Adrenal gland (tissue), 12 donors: ENCODE data around the gene ZMYND8. TPM values are rescaled to one million over a fixed set of nuclear protein-coding genes. Genes with fewer than 3 reads are reported as not detected.

Experiments used
- DNase-seq, 7 donors: peaks; one replicate each; pipeline ENCODE4 v3.0.0-alpha.2; 2019 to 2020
- H3K27ac ChIP-seq, 5 donors: fragments of 200-600 bp; sonication (generic) in 4 of 5; 1 replicate in 3 of 5; 2 replicates in 2 of 5; pipeline versions ENCODE4 v1.5.1 to v1.8.0; 2016 to 2020; ENCODE audit warnings: mild to moderate bottlenecking in 1 of 5
- H3K27me3 ChIP-seq: fragments of 200-600 bp; 2 replicates; pipeline ENCODE4 v1.8.0; 2021
- H3K36me3 ChIP-seq, 2 donors: fragments of 200-600 bp; replicated peaks in 1 of 2; 1 replicate in 1 of 2; 2 replicates in 1 of 2; pipeline versions ENCODE4 v1.5.1 to v1.8.0; 2018 to 2022
- H3K4me1 ChIP-seq, 2 donors: fragments of 200-600 bp; replicated peaks in 1 of 2; 1 replicate in 1 of 2; 2 replicates in 1 of 2; pipeline versions ENCODE4 v1.5.1 to v1.8.0; 2018 to 2021
- H3K4me3 ChIP-seq, 4 donors: fragments of 200-600 bp; sonication (generic) in 3 of 4; one replicate each; pipeline ENCODE4 v1.5.1; 2016 to 2018
- H3K9me3 ChIP-seq, 3 donors: fragments of 200-600 bp; sonication (generic) in 1 of 3; replicated peaks in 1 of 3; 1 replicate in 2 of 3; 2 replicates in 1 of 3; pipeline versions ENCODE4 v1.5.1 to v1.8.0; 2016 to 2021
- CTCF ChIP-seq, 6 experiments: fragments of 450-650 bp in 4 of 6; fragments of 200-600 bp in 2 of 6; sonication (generic) in 1 of 6; IDR thresholded peaks; 1 replicate in 5 of 6; 2 replicates in 1 of 6; pipeline versions ENCODE4 v1.5.1 to v1.8.0; 2016 to 2021; ENCODE audit warnings: antibody characterized with exemption in 6 of 6, mild to moderate bottlenecking in 2 of 6, moderate library complexity in 1 of 6
- POLR2A ChIP-seq, 2 donors: fragments of 450-650 bp; IDR thresholded peaks; one replicate each; pipeline ENCODE4 v1.6.1; 2017; ENCODE audit warnings: antibody characterized with exemption in 2 of 2, mild to moderate bottlenecking in 2 of 2, moderate library complexity in 1 of 2
- WGBS, 4 donors: extraction: QIAGEN DNeasy Blood & Tissue Kit in 2 of 4; methylation state at CpG; one replicate each; pipeline versions ENCODE4 v1.1.5 to v1.1.7; 2013 to 2017; 5-methylcytosine and 5-hydroxymethylcytosine counted together
- intact Hi-C, 2 donors: fragments of 100-400 bp; cut with DNase I; formaldehyde crosslinking; loops; one replicate each; pipeline versions ENCODE4 v1.14.1 to v1.15.0; 2022 to 2023
- polyA plus RNA-seq, 3 donors: library from polyadenylated mRNA; stranded (reverse); fragments of 200-250 nt in 2 of 3; fragments of 350-450 nt in 1 of 3; fragmentation: Illumina TruSeq in 1 of 3; extraction: RNeasy Lipid Tissue Mini Kit (QIAGEN cat#74804) in 1 of 3; gene quantifications; one replicate each; pipeline ENCODE4 v1.2.3, GENCODE V29; 2013 to 2014
- total RNA-seq, 9 donors: library from RNA; depleted of rRNA in 4 of 9; stranded (reverse); fragments of >200 nt in 4 of 9; fragments of 120-200 nt in 1 of 9; fragmentation: NEBNext Ultra II Directional in 1 of 9; extraction: Animal tissue kit (Norgen Biotek cat#: 25700) in 1 of 9; gene quantifications; one replicate each; pipeline versions ENCODE4 v1.1.0 to v1.2.4, GENCODE V29; 2013 to 2023
- donor health status: healthy with polysubstance abuse.
- donor health status: Bipolar disorder and iron deficiency.
- donor health status: DM: yes; HTN: yes; CAD: no.
- donor health status: DM: no; HTN: no; CAD: no.
- donor health status: DM: no; HTN: no; CAD: no.
- donor health status: DM: yes; HTN: yes; CAD: no.

ZMYND8 gene
- total and polyA plus RNA-seq, 12 donors, result 37.0 to 116 (median 67.2) TPM

DNA sequence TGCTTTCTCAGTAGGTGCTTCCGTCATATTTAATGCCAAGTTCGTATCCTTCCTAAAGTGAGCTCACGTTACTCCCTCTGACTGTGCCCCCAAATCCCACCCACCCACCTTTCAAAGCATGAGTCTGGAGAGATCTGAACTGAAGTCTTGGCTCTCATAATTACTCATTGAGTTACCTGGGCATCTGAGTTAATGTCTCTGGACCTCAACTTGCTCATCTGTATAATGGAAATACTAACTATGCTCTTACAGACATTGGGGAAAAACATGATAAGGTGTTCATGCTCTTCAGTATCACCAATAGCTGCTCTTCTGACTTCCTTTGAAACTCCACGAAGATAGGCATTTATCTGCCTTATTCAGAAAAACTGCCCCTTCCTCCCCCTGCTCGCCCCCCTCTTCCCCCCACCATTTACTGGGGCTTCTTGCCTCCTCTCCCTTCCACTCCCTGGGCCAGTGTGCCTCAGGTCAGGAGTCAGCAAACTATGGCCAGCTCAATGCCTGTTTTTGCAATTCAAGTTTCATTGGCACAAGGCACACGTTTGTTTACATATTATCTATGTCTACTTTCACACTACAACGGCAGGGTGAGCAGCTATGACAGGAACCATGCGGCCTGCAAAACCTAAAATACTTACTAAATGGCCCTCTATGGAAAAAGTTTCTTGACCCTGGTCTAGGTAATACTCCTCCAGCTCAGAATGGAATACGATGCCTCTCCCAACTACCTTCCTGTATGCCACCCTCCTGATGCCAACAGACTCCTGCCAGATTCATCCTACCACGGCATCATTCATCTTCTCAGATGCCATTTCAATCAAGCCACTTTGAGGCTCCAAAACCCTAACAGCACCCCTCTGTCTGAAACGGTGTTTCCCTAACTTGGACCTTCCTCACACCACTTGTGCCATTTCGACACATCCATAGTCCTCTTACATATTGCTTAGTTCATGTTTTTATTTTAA lies 138.7 kb downstream of the ZMYND8 start:
- WGBS, 4 donors, result 85 to 92% (median 87%) methylated on average over 12 of the region's 12 CpGs
- intact Hi-C loops, result loop anchor here in 1 of 2 donors (10.0 kb wide), 1 partner anchor 167 kb away; no protein-coding TSS in a partner anchor

GRCh38 chr20:47216819-47217410 lies 139.6 kb downstream of the ZMYND8 start:
- TF ChIP-seq POLR2A (IDR thresholded peaks at IDR 0.05) (no peak), CTCF (IDR thresholded peaks at IDR 0.05) (no peak)
- intact Hi-C loops, result loop anchor here in 1 of 2 donors (10.0 kb wide), 1 partner anchor 168 kb away; no protein-coding TSS in a partner anchor

More for the DNA sequence above, 138.7 kb downstream of the ZMYND8 start:
- Histone ChIP-seq H3K9me3 (no peaks in the 10 kb centered on the region), H3K4me3 (no peak overlapping the region), H3K27me3 (no peaks in the 10 kb centered on the region), H3K27ac (no peak overlapping the region), H3K36me3 (peaks cover 0 to 82% of the 10 kb centered on the region in 2 donors), H3K4me1 (peaks cover 0 to 7% of the 10 kb centered on the region in 2 donors)
- TF ChIP-seq CTCF (IDR thresholded peaks at IDR 0.05) (no peak), POLR2A (IDR thresholded peaks at IDR 0.05) (no peak)
- DNase-seq, result no peak

DNA sequence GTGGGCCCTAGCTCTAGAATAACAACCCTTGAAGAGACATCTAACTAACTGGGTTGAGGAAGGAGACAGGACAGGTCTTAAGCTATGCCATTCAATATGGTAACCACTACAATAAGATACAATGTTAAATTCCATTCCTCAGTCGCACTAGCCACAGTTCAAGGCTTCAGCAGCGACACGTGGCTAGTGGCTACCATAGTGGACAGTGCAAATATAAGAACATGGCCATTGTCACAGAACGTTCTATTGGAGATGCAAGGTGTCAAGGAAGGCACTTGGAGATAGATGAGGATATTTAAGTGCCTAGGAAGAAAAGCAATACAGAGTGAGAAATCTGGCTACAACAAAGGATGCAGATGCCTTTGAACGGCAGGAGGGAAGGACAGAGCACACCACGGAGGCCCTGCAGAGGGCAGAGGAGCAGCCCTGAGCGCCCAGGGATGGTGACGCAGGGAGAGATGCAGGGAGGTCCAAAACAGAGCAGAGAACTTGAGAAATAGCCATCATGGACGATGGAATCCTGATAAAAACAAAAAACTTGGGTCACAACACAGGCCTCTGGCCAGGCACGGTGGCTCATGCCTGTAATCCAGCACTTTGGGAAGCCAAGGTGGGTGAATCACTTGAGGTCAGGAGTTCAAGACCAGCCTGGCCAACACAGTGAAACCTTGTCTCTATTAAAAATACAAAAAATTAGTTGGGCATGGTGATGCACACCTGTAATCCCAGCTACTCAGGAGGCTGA lies 140.7 kb downstream of the ZMYND8 start:
- Histone ChIP-seq H3K36me3 (peaks cover 0 to 85% of the 10 kb centered on the region in 2 donors), H3K4me3 (no peak overlapping the region), H3K27ac (no peak overlapping the region), H3K27me3 (no peaks in the 10 kb centered on the region), H3K9me3 (no peaks in the 10 kb centered on the region), H3K4me1 (peaks cover 0 to 7% of the 10 kb centered on the region in 2 donors)
- DNase-seq, result peak in 4 of 7 donors; percentile 46 to 54 (median 49)
- intact Hi-C loops, result loop anchor here in 1 of 2 donors (10.0 kb wide), 1 partner anchor 169 kb away; no protein-coding TSS in a partner anchor
- WGBS, 4 donors, result 79 to 83% (median 82%) methylated on average over 9 to 10 of the region's 10 CpGs
- TF ChIP-seq CTCF (IDR thresholded peaks at IDR 0.05) (no peak), POLR2A (IDR thresholded peaks at IDR 0.05) (no peak)

More at GRCh38 chr20:47216819-47217410, 139.6 kb downstream of the ZMYND8 start:
- Histone ChIP-seq H3K36me3 (peaks cover 0 to 84% of the 10 kb centered on the region in 2 donors), H3K9me3 (no peaks in the 10 kb centered on the region), H3K4me3 (no peak overlapping the region), H3K4me1 (peaks cover 0 to 7% of the 10 kb centered on the region in 2 donors), H3K27me3 (no peaks in the 10 kb centered on the region), H3K27ac (no peak overlapping the region)
- no peak for DNase-seq
- WGBS, 4 donors, result 80 to 87% (median 84%) methylated on average over 7 of the region's 7 CpGs
